ENCODE results near the gene TNFAIP1.

The TNFAIP1 gene

GRCh38 chr17:28346199-28346580, 10.6 kb downstream of the TNFAIP1 start:
- no peak for DNase-seq (ENCODE audit: low spot score)

- DNase-seq (ENCODE audit: low spot score), result no peak
Measured at GRCh38 chr17:28346746-28347246, 11.2 kb downstream of the TNFAIP1 start.

GRCh38 chr17:28347261-28347891, 11.8 kb downstream of the TNFAIP1 start:
- DNase-seq (ENCODE audit: low spot score), result no peak

GRCh38 chr17:28348979-28349378, 13.4 kb downstream of the TNFAIP1 start:
- no peak for DNase-seq (ENCODE audit: low spot score)

- no peak for DNase-seq (ENCODE audit: low spot score)
Measured at GRCh38 chr17:28350271-28350670, 14.7 kb downstream of the TNFAIP1 start.

GRCh38 chr17:28357061-28357900, 21.7 kb downstream of the TNFAIP1 start, which contains the start of gene POLDIP2:
Gene POLDIP2 (minus strand): TSS chr17:28357527. CDS start chr17:28357448, 79 bp downstream.
- peak; percentile 96 for DNase-seq (ENCODE audit: low spot score)

- no peak for DNase-seq (ENCODE audit: low spot score)
Measured at GRCh38 chr17:28357901-28358197, 22.3 kb downstream of the TNFAIP1 start.

- no peak for DNase-seq (ENCODE audit: low spot score)
Measured at GRCh38 chr17:28363186-28363585, 27.6 kb downstream of the TNFAIP1 start.

GRCh38 chr17:28363776-28364650, 28.5 kb downstream of the TNFAIP1 start:
- no peak for DNase-seq (ENCODE audit: low spot score)

- DNase-seq (ENCODE audit: low spot score), result no peak
Measured at GRCh38 chr17:28364665-28365363, 29.3 kb downstream of the TNFAIP1 start, which contains the start of gene SEBOX. Gene SEBOX (minus strand): TSS chr17:28365199. CDS start chr17:28365151, 48 bp downstream.

GRCh38 chr17:28365487-28365886, 29.9 kb downstream of the TNFAIP1 start:
- no peak for DNase-seq (ENCODE audit: low spot score)

- no peak for DNase-seq (ENCODE audit: low spot score)
Measured at GRCh38 chr17:28366605-28367004, 31.0 kb downstream of the TNFAIP1 start.

GRCh38 chr17:28367641-28368305, 32.2 kb downstream of the TNFAIP1 start:
- no peak for DNase-seq (ENCODE audit: low spot score)

GRCh38 chr17:28368306-28368831, 32.8 kb downstream of the TNFAIP1 start:
- DNase-seq (ENCODE audit: low spot score), result no peak

- no peak for DNase-seq (ENCODE audit: low spot score)
Measured at GRCh38 chr17:28368915-28369683, 33.5 kb downstream of the TNFAIP1 start.

- no peak for DNase-seq (ENCODE audit: low spot score)
Measured at GRCh38 chr17:28369684-28370034, 34.1 kb downstream of the TNFAIP1 start.

- DNase-seq (ENCODE audit: low spot score), result no peak
Measured at GRCh38 chr17:28370035-28370743, 34.6 kb downstream of the TNFAIP1 start, which contains the start of gene VTN. Gene VTN (minus strand): TSS chr17:28370307. CDS start chr17:28370203, 104 bp downstream.

- no peak for DNase-seq (ENCODE audit: low spot score)
Measured at GRCh38 chr17:28370744-28371103, 35.2 kb downstream of the TNFAIP1 start.

Data from LoVo (cell line).